HG03521 (cell line): ENCODE data around the gene CYP19A1.

Experiments used
- ATAC-seq: cut with Tn5 transposase; IDR thresholded peaks from one replicate; pipeline ENCODE4 v1.9.1; 2021; ENCODE audit warnings: mild to moderate bottlenecking, moderate library complexity; ENCODE audit not compliant: unreplicated experiment

CYP19A1 gene

GRCh38 chr15:51328926-51329325 lies 9.5 kb downstream of the CYP19A1 start:
- ATAC-seq = no peak

GRCh38 chr15:51327081-51327480 lies 11.3 kb downstream of the CYP19A1 start:
- ATAC-seq = no peak

GRCh38 chr15:51325167-51325566 lies 13.2 kb downstream of the CYP19A1 start:
- ATAC-seq = no peak

- no peak for ATAC-seq
These were observed 14.6 kb downstream of the CYP19A1 start for GRCh38 chr15:51323749-51324148.

GRCh38 chr15:51322621-51323296 lies 15.6 kb downstream of the CYP19A1 start:
- ATAC-seq = no peak

- no peak for ATAC-seq
These were observed 17.1 kb downstream of the CYP19A1 start for GRCh38 chr15:51321316-51321715.

- ATAC-seq = no peak
These were observed 17.6 kb downstream of the CYP19A1 start for GRCh38 chr15:51320843-51321242.

- no peak for ATAC-seq
These were observed 18.9 kb downstream of the CYP19A1 start for GRCh38 chr15:51319539-51319938.

- ATAC-seq = no peak
These were observed 19.8 kb downstream of the CYP19A1 start for GRCh38 chr15:51318382-51319150.

- ATAC-seq = no peak
These were observed 21.8 kb downstream of the CYP19A1 start for GRCh38 chr15:51316636-51317035.

- ATAC-seq = no peak
These were observed 22.7 kb downstream of the CYP19A1 start for GRCh38 chr15:51315726-51316125.

- no peak for ATAC-seq
These were observed 23.7 kb downstream of the CYP19A1 start for GRCh38 chr15:51314391-51315337.

- no peak for ATAC-seq
These were observed 24.6 kb downstream of the CYP19A1 start for GRCh38 chr15:51313644-51314280.

GRCh38 chr15:51313074-51313393 lies 25.4 kb downstream of the CYP19A1 start:
- ATAC-seq = no peak

- no peak for ATAC-seq
These were observed 26.0 kb downstream of the CYP19A1 start for GRCh38 chr15:51312166-51313073.

- no peak for ATAC-seq
These were observed 26.9 kb downstream of the CYP19A1 start for GRCh38 chr15:51311510-51311909.

- no peak for ATAC-seq
These were observed 28.3 kb downstream of the CYP19A1 start for GRCh38 chr15:51310064-51310463.

- ATAC-seq = no peak
These were observed 30.6 kb downstream of the CYP19A1 start for GRCh38 chr15:51307811-51308210.

GRCh38 chr15:51307325-51307724 lies 31.1 kb downstream of the CYP19A1 start:
- no peak for ATAC-seq

- no peak for ATAC-seq
These were observed 34.9 kb downstream of the CYP19A1 start for GRCh38 chr15:51303462-51303980.
